Mammary epithelial cell (primary cell): ENCODE data around the gene ZBTB17.

Experiments used
- EZH2 ChIP-seq: IDR thresholded peaks from 2 replicates; pipeline ENCODE4 v1.6.1; 2012; ENCODE audit warnings: low read length, inconsistent platforms, borderline replicate concordance
- TF ChIP-seq, protein P1 (sequence below), 2 donors: IDR thresholded peaks in 1 of 2; conservative IDR thresholded peaks in 1 of 2; 2 replicates each; pipeline ENCODE4 v1.5.1; 2011 to 2012; ENCODE audit warnings: inconsistent platforms in 2 of 2, low read length in 2 of 2, mild to moderate bottlenecking in 2 of 2, control low read depth in 1 of 2, low read depth in 1 of 2; ENCODE audit not compliant: insufficient read depth in 1 of 2; ENCODE audit errors: extremely low read depth in 1 of 2

DNA sequence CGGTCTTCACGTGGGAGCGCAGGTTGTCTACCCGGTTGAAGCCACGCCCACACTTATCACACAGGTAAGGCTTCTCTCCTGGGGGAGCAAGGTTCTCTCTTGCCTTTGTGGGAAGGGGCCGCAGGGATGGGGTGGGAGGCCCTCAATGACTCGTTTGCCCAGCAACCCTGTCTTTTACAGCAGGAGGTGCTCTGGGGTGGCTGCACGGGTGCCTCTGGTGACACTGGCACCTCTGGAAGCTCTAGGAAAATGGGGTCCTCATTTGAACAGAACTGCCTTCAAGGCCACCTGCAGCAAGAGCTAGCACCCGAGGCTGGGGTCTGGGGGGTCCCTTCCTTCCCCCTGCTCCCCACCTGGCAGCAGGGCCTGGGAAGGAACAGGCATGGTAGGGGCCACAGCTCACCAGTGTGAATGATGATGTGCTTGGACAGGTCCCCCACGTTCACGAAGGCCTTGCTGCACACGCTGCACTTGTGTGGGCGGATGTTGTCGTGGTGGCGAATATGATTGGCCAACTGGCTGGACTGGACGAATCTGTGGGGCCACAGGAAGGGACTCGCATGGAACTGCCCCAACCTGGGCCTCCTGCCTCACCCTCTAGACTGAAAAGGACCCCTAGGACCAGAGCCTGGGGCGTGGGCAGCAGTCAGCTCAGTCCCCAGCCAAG lies 33.1 kb downstream of the ZBTB17 start:
- TF ChIP-seq, protein P1, sequence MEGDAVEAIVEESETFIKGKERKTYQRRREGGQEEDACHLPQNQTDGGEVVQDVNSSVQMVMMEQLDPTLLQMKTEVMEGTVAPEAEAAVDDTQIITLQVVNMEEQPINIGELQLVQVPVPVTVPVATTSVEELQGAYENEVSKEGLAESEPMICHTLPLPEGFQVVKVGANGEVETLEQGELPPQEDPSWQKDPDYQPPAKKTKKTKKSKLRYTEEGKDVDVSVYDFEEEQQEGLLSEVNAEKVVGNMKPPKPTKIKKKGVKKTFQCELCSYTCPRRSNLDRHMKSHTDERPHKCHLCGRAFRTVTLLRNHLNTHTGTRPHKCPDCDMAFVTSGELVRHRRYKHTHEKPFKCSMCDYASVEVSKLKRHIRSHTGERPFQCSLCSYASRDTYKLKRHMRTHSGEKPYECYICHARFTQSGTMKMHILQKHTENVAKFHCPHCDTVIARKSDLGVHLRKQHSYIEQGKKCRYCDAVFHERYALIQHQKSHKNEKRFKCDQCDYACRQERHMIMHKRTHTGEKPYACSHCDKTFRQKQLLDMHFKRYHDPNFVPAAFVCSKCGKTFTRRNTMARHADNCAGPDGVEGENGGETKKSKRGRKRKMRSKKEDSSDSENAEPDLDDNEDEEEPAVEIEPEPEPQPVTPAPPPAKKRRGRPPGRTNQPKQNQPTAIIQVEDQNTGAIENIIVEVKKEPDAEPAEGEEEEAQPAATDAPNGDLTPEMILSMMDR (conservative IDR thresholded peaks at IDR 0.05 in 1 of 2, IDR thresholded peaks at IDR 0.05 in 1 of 2; ENCODE audit: extremely low read depth in 1 of 2, insufficient read depth in 1 of 2, low read depth in 1 of 2, low read length in 2 of 2) = no peak
- TF ChIP-seq EZH2 = no peak
